Limb (tissue), 2 donors: ENCODE results near the gene LMF1.

ENCODE experiments used
- DNase-seq, 2 donors: peaks; one replicate each; pipeline ENCODE4 v3.0.0-alpha.2; 2016; ENCODE audit errors: extremely low spot score in 2 of 2

LMF1 gene

DNA sequence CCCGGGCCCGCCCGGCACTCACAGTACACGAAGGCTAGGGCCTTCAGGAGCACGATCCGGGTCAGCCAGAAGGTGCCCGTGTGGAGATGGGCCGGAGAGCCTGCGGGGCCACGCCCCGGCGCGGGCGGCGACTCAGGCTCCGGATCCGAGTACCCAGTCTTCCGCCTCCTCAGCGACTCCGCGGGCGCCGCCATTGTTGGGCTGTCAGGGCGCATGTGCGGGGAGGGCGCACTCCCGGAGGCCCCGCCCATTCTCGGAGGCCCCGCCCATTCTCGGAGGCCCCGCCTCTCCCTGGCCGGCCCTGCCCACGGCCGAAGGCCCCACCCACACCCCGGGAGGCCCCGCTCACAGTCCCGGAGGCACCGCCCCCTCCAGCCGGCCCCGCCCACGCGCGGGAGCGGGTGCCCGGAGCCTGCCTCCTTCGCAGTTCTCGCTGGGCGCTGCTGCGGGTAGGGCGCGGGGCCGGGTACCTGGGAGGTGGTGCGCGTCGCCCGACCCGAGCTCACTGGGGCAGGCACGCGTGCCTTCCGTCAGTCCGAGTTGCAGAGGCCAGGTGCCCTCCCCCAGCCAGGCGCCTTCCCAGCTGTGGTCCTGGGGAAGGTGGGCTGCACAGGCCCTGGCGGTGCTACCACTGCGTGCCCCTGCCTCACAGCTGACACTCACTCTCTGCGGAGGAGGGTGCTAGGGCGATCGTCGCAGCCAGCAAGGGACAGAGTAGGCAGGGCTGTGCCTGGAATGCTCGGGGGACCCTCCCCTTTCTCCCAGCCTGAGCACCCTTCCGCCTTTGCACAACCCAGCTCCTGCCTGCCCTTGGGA, at the start of gene LMF1:
LMF1 (minus strand) TSS at position 219 of the 816 bp plus-strand sequence; CDS start at position 215, 4 bp downstream.
- peak; percentile 90 to 98 for DNase-seq

DNA sequence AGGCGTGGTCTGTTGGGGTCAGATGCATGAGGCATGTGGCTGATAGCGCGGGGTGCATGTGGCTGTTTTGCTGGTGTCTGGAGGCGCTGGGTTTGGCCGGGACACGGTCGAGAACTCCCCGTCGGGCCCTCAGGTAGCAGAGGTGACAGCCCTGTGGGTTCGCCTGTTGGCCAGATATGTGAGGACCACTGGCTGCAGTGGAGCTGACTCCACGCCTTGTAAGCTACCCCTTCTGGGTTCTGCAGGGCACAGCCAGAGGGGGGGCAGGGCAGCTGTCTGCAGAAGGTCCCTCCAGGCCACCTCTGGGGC, 49.3 kb upstream of the LMF1 start:
- DNase-seq, result no peak

DNA sequence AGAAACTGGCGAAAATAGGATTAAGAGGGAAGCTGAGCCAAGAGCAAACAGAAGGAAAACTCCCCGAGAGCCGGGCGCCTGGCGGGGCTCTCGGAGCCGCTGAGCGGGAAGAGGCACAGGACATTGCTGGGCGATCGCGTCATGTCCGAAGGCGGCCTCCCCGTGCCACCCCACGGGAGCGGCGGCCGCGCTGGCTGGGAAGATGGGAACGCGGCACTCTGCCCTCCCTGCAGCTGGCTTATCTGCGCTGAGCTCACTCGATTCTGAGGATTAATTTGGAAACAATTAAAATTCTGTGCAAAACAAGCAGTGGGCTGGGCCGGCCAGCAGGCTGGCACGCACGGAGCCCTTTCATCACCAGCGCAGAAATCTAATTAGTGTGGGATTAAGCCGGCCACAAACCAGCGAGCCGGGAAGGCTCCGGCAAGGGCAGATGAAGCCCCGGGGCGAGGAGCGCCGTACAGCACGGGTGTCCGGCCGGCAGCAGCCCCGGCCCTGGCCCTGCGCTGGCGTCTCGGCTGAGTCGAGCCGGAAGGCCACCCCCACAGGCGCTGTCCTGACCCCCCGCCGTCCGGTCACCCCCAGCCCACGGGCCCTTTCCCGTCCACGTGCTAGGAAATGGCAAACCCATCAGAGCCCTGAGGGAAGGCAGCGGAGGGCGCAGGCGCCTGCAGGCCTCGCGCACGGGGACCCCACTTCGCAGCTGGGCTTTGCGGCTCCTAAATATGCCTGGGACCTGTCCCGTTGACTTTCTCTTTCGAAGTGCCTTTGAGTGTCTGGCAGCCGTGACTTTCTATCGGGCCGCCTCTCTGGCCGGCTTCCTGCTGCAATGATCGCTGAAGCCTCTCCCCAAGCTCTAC, 48.7 kb upstream of the LMF1 start:
- DNase-seq, result no peak

DNA sequence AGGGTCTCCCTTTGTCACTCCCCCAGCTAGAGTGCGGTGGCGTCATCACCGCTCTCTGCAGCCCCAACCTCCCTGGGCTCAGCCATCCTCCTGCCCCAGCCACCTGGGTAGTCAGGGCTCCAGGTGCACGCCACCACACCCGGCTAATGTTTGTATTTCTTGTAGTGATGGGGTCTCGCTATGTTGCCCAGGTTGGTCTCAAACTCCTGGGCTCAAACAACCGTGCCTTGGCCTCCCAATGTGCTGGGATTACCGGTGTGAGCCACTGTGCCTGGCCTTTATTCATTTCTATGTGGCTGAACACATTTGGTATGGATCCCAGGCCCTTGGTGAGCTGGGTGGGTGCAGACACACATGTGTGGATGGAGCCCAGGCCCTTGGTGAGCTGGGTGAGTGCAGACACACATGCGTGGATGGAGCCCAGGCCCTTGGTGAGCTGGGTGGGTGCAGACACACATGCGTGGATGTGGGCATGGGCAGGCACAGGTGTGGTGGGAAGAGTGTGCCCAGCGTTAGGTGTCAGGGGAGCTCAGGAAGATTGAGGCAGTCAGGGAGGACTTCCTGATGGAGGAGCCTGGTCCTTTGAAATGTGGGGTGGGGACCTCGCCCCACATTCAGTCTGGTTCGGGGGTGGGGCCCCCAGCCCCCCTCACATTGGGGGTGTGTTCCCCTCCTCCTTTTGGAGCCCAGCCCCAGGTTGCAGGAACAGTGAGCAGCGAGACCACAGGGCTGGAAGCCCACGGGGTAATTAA, 47.8 kb upstream of the LMF1 start:
- no peak for DNase-seq

GRCh38 chr16:1014771-1015495, 44.1 kb upstream of the LMF1 start:
- DNase-seq, result no peak

DNA sequence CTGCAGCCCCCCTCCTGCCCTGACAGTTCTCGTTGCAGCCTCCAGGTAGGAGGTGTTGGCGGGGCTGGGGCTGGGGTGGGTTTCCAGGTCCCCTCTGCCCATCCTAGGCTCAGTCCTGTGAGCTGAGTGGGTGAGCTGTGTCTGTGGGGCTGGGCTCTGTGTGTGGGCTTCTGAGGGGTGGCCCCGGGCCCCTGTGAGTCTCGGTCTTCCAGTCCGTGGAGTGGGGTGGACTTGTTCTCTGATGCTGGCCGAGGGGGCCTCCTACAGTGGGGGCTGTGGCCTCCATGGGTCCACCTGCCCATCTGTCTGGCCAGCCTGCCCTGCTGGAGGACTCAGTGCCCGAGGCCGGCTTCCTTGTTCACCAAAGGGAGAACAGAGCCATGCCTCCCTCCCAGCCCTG, 43.4 kb upstream of the LMF1 start:
- no peak for DNase-seq

DNA sequence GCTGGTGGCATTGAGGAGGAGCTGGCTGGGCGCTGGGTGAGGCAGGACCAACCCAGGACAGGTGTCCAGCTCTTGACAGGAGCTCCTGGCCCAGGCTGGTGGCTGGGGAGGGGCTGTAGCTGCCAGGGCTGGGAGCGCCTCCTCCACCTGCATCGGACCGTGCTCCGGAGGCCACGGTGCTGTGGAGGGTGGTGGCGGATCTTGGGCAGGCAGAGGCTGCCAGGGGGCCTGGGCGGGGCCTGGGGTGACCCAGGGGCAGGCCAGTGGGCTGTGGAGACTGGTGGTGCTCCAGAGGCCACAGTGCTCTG, 42.8 kb upstream of the LMF1 start:
- DNase-seq, result no peak

- DNase-seq, result no peak
Measured at GRCh38 chr16:1012722-1013592, 42.2 kb upstream of the LMF1 start.

DNA sequence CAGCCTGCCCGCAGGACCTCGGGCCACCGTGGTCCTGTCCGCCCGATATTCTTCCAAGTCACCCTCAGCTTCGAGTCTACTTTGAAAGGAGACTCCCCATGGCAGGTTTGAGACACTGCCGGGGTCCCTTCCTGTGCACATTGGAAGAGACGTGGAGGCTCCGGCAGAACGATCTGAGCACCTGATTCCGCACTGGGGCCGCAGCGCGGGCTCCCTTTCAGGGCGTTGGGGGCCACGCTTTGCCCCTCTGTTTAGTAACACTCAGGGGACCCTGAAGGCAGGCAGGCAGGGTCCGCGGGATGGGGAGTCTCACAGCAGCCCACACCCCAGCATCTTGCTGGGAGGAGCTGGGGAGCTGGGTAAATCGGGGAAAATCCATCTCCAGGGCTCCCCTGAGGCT, 41.4 kb upstream of the LMF1 start:
- no peak for DNase-seq

GRCh38 chr16:1011316-1012082, 40.7 kb upstream of the LMF1 start:
- DNase-seq, result no peak

- no peak for DNase-seq
Measured at GRCh38 chr16:1010815-1011214, 40.0 kb upstream of the LMF1 start.

- DNase-seq, result peak in 1 of 2 donors; percentile 73
Measured at GRCh38 chr16:1010251-1010650, 39.5 kb upstream of the LMF1 start.

GRCh38 chr16:1009358-1010150, 38.8 kb upstream of the LMF1 start:
- DNase-seq, result no peak

- no peak for DNase-seq
Measured at GRCh38 chr16:1008085-1008484, 37.3 kb upstream of the LMF1 start.

DNA sequence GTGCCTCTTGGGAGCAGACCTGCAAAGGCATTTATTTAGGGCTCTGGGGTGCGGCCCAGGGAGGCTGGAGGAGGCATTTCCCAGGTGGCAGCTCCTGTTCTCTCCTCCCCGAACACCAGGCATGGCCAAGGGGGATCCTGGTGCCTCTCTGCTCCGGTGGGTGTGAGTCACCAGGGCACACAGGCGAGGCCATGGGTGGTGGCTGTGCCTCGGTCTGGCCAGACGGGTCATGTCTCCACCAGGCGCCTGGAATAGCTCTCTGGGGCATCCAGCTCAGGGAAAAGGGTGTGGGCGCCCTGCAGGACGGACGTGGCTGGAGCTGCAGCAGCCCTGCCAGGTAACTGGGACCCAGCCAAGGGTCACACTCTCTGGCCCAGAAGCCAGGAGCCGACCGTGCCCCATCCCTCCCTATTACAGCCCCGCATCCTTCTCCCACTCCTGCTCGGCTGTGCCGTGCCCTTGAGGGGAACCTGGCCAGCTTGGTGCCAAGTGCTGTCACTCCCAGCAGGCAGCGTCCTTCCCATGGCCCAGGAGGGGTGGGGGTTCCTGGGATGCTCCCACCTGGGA, 36.6 kb upstream of the LMF1 start:
- no peak for DNase-seq

DNA sequence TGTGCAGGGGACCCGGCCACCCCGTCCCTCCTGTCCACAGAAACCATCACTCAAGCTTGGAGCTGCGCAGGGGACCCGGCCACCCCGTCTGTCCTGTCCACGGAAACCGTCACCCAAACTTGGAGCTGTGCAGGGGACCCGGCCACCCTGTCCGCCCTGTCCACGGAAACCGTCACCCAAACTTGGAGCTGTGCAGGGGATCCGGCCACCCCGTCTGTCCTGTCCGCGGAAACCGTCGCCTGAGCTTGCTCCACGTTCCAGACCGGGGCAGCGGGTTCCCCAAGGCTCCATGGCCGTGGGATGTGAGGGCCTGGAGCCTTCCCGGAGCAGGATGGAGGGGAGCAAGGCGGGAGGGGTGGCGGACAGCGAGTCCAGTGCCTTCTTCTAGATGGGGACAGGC, 36.0 kb upstream of the LMF1 start:
- DNase-seq, result no peak

DNA sequence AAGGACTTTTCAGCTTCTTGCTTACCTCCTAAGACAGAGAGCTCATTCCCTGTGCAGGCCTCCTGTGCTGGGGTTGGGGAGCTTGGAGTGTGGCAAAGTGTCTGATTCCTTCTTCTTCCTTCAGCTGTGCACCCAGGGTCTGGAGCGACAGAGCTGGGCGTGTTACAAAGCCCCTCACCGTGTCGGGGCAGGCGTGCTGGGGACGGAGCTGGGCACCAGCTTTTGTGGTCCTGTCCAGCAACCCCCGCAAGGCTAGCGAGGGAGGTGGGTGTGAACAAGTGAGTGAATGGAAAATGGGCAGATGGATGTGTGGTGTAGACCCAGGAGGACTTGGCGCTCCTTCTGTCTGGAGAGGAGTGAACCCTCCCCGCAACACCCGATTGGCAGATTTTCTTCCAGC, 34.5 kb upstream of the LMF1 start:
- no peak for DNase-seq
